Stimulated activated CD4-positive, alpha-beta T cell treated with anti-CD3 and anti-CD28 coated beads, Interleukin-2, amount 100 ng/mL, for 24 hours (primary cell): Measurements from ENCODE around the gene NR2C2.
"Not testable (repeated sequence)": the region's sequence is repeated elsewhere in the genome, so short reads cannot be mapped to it uniquely, and the experiment has no call there.

Experiments used
- DNase-seq, 2 donors: peaks; one replicate each; pipeline ENCODE4 v3.0.0-alpha.2; 2020

NR2C2 gene

DNA sequence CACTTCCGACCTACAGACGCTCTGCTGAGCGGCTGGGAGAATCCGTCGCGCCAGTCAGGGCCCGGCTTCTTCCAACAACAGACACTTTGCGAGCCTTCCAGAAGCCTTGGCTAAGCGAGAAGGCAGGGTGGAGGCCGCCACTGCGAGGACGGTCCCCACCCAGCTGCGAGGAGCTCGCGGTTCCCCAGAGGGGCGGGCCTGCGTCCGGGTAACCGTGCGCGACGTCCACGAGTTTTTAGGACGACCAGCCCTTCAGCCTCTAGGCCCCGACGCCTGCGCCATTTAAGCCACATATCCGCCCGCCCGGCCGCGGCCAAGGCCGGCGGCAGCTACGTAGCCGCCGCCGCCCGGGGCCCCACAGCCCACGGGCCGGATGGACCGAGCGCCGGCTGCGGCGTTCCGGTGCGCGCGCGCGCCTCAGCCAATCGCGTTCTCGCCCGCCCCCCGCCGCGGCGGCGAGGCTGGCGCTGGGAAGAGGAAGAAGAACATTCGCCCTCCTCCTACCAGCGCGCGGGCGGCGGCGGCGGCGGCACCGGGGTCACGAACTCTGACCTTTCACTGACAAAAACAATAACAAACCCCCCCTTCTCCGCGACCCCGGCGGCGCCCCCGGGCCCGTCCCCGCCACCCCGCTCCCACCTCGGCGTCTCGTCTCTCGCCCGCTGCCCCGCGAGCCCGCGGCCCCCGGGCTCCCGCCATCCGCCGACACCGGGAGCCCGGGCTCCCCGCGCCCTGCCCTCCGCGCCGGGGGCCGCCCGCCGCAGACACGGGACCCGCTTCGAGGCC lies at the start of gene NR2C2:
NR2C2 (plus strand) TSS at position 484 of the 786 bp plus-strand sequence. CDS start 56,332 bp downstream, outside the sequence.
- DNase-seq: peak; percentile 87 to 88

DNA sequence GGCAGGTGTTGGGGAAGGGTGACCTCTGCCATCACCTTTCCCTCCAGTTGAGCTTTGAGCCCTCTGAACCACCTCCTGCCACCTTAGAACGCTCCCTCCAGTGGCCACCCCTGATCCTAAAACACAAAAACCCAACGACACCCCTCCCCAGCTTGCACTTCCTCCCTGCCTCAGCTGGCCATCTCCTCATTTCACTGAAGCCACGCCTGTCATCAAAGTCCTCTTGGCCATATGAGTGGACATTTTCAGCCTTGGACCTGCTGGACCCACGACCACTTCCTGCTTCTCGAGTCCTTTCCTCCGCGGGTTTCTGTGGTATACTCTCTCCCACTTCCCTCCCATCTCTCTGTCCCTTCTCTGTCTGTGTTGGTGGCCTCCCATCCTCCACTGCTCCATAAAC lies 48.5 kb upstream of the NR2C2 start:
- DNase-seq: no peak

DNA sequence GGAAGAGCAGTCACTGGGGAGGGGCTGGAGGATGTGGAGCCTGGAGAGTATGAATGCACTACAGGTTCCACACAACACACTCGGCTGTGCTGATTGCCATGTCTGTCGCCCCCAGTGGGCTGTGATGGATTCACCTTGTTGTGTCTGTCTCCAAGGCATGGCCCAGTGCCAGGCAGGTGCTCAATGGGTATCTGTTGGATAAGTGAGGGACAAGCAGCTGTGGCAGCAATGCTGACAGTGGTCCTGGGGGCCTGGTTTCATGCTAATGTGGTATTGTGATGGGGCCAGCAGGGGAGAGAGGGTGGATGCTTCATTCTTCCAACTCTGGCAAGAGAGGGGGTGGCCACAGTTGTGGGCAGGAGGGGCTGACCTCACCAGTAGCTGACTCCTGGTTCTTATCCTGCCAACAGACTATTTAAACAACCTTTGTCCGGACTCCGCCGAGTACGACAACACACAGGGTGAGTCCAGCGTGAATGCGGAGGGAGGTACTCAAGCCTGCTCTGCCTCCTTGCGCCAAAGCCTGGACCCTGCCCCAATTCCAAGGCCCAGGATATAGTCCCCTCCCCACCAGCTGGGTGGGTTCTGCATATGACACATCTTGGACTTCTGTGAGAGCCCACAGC lies 47.3 kb upstream of the NR2C2 start:
- DNase-seq: no peak

DNA sequence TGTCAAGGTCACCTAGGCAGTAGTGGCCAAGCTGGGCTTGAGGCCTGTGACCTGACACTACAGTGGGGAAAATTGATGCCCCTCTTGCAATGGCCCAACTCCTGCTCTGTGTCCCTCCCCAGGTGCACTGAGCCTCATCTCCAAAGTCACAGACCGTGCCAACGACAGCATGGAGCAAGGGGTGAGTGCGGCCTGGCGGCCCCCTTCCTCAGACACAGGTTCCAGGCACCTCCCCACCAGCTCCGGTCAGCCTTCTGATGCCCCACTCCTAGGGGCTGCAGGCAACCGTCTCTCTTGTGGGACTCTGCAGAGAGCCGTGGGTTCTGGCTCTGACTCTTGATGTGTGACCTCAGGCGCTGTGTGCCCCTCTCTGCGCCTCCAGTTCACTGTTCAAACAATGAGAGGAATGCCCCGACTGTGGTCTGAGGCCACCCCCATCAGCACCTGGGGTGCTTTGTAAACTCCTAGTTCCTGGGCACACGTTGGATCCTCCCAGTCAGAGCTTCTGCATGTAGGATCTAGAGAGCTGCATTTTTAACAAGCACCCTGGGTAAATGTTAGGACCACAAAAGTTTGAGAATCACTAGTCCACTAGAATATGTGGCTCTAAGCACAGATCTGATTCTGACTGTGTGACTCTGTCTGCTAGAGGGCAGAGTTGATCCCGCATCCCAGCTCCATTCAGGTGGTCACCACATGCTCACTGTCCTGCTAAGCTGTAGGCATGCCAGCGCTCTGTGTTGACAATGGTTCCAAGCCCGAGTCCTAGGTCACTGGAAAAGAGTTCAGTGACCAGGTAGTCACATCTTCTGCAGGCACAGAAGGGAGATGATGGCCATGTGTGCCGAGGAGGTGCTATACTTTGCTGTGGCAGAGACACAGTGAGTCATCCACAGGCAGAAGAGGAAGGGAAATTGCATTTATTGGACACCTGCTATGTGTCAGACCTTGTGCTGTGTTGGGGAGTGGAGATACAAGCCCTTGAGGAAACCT lies 46.2 kb upstream of the NR2C2 start:
- DNase-seq: no peak

DNA sequence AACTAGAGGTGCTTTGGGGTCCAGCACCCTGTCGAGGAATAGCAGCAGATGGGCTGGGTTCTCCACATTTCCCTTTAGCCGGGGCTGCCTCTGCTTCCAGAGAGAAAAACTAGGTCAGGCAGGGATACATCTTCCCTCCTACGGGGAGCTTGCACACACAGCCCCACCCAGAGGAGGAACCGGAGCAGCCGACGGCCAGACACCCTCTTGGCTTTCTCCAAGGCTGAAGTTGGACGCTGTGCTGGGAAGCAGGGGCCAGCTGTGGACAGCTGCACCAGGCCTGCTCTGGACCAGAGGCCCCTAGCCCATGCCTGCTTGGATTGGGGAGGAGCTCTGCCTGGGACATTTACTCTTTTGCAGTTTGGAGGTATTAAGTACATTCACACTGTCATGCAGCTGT lies 44.7 kb upstream of the NR2C2 start:
- DNase-seq: no peak

DNA sequence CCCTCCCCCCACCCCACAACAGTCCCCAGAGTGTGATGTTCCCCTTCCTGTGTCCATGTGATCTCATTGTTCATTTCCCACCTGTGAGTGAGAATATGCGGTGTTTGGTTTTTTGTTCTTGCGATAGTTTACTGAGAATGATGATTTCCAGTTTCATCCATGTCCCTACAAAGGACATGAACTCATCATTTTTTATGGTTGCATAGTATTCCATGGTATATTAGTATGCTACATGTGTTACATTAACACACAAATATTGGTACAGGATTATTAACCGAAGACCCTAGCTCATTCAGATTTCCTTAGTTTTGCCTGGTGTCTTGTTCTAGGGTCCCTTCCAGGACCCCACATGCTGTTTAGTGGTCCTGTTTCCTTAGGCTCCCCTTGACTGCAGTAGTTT lies 43.9 kb upstream of the NR2C2 start:
- not testable (repeated sequence) for DNase-seq

DNA sequence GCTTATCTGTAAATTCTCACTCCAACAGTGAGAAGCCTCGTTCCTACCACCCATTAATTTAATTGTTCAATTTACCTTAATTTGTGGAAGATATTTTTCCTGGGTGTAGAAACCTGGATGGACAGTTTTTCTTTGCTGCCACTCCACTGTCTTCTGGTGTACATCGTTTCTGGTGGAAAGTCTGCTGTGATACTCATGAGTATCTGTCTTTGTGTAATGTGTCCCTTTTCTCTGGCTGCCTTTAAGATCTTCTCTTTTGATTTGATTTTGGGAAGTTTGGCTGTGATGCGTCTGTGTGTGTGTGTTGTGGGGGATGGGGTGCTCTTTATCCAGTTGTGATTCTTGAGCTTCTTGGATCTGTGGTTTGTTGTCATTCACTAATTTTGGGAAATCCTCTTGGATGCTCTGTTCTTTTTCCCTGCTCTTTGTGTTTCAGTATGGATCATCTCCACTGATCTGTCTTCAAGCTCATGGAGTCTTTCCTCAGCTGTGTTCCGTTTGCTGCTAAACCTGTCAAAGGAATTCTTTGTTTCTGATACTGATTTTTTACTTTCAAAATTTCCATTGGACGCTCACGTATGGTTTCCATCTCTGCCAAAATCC lies 42.2 kb upstream of the NR2C2 start:
- DNase-seq: no peak

DNA sequence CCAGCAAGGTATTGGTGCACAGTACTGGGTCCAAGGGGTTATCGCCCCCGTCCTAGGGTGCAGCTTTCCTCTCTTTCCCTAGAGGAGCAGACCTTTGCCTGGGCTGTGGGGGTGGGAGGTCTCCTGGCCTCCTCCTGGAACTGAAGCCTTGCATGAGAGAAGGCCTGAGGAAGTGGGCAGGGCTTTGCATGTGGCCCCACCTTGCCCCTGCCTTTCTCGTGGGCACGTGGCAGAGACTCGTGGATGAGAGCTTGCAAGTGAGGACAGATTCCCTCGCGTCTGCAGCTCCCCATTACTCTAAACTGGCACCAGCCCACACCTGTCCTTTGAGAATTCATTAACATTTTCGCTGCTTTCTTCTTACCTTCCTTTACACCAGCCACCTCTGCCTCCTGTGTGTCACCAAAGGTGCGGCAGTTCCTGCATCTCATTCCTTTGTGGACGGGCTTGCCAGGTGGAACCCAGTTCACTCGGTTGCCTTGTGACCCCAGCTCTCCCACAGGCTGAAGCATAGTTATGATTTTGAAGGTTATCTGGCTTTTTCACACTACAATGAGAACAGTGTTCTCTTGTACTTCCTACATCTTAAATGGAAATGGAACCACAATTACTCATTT lies 40.9 kb upstream of the NR2C2 start:
- no peak for DNase-seq

DNA sequence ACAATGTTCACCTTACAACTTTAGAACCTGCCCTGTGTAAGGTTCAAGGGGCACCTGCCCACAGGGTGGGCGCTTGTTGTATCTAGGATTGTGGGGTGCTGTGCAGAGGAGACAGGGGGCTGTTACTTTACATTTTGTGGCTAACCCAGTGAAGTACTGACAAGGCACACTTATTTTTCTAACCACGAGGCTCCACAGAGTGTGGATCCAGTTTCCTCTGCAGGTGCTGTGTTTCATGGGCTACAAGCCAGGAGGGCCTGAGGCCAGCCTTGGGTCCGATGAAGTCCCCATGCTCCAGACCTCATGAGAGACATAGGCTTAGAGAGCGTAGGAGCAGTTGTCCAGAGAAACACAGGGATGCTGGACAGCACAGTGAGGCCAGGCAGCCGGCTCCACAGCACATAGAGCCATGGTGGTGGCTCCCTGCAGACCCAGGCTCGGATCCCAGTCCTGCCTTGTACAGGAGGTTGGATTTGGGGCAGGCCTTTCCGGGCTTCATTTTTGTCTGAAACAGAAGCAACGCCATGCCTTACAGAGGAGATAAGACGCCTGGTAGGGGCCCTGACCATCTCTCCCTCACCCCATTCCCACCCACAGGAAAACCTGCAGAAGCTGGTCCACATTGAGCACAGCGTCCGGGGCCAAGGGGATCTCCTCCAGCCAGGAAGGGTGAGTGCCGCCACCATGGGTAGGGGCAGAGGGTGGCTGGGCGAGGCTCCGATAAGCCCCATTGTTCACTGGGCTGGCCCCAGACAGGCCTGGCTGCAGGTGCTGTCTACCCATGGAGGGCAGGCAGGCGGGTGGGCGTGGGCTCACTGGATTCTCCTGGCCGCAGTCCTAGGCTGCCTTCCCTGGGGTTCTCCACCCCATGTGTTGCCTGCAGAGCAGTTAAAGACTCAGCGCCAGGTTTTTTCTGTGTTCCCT lies 40.1 kb upstream of the NR2C2 start:
- no peak for DNase-seq

DNA sequence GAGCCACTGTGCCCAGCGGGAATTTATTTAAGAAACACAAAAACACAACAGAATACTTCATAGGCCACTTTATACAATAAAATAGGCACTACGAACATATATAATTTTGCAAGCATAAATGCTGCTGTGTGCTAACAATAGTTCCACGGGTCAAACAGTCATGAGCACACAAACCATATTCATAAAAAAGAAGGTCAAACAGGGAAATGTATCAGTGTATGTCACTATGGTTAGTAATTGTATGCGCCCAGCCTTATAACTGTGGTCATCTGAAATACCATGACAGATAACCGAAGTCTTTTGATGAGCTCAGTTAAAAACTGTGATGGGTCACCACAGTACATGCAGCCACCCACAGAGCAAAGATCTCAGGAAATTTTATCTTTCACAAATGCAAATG lies 38.1 kb upstream of the NR2C2 start:
- DNase-seq: no peak

DNA sequence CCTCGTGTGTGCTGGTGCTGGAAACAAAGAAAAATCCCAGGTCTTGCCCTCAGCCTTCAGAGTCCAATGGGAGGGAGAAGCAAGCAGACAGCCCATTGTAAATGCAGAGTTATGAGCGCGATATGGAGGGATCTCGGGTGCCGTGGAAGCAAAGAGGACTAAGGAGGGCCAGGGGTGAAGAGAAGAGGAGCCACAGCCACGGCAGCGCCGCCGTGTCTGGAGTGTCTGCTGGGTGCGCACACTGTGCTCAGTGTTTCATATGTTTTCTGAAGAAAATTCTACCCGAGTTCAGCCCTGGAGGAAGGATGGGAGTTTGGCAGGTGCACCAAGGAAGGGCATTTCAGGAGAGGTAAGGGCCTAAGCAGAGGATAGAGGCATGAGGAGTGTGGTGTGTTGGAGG lies 35.7 kb upstream of the NR2C2 start:
- no peak for DNase-seq

DNA sequence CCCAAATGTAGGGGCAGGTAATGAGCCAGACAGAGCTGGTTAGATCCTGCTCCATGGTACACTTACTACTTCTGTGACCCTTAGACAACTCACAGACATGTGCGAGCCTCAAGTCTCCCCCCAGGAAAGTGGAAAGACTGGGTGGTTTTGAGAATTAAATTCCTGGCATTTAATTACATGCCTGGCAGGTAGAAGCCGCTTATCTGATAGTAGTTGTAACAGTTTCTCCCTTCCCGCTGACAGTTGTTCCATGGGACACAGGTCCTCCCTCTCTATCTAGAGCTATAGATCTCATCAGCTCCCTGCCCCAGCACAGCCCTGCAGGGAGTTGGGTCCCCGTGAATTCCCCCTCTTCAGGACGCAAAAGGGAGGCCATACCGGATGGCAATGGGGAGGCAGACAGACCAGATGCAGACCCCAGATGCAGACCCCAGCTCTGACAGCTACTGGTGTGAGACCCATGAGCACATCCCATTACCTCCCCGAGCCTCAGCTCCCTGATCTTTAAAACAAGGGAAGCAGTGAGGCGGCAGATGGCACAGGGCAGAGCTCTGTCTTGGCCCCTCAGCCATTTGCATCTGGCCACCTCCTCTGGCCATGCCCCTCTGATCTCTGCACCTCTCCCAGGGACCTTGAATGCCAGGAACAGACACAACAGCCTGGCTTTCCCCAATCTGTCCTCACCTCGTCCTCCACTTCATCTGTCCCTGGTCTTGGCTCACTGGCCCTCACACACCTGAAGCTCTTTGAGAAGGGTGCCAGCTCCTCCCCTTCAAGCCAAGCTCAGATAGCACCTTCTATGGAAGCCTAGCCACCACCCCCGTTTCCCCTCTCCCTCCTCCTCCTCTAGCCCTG lies 34.1 kb upstream of the NR2C2 start:
- no peak for DNase-seq

DNA sequence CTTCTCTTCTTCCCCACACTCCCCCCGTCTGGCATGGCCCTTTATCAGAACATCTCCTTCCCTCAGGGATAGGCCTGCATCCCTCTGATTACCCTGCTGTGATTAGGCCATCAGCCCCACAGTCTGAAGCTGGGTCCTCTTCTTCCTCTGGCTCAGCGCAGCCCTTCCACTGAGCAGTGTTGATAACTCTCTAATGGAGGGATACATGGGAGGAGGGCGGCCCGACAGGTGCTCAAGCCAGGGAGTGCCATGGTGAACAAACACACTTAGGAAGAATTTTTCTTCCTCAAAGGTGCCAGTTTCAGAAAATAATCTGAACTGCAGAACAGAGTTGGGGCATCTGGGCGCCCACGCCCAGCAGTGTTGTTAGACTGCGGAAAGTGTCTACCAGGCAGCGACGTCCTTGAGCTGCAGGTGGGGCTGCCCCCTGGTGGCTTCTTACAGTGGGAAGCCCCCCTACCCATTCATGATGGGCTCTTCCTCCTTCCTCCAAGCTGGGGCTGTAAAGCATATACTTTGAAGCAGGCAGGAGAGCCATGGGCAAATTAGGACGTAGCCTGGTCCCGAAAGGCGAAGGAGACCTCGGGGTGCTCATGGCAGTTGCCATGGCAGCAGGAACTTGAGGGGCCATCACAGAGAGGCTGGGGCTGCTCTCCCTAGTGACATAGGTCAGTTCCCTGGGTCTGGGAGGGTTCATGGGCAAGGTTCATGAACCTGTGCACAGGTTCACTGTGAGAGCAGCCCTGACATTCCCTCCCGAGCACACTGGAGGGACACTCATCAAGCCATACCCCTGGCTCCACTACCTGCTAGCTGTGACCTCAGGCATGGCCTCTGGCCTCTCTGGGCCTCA lies 33.2 kb upstream of the NR2C2 start:
- no peak for DNase-seq

DNA sequence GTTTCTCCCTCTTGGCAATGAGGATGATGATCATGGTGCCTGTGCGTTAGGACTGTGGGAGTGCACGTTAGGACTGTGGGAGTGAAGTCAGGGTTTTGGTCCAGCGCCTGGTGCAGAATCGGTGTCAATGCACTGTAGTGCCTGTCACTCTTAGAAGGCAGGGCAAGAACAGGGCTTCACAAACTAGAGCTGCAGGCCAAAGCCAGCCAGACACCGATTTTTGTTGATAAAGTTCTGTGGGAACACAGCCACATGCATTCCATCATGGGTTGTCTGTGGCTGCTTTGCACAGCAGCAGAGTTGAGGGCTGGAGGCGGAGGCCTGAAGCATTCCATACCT lies 32.6 kb upstream of the NR2C2 start:
- no peak for DNase-seq

DNA sequence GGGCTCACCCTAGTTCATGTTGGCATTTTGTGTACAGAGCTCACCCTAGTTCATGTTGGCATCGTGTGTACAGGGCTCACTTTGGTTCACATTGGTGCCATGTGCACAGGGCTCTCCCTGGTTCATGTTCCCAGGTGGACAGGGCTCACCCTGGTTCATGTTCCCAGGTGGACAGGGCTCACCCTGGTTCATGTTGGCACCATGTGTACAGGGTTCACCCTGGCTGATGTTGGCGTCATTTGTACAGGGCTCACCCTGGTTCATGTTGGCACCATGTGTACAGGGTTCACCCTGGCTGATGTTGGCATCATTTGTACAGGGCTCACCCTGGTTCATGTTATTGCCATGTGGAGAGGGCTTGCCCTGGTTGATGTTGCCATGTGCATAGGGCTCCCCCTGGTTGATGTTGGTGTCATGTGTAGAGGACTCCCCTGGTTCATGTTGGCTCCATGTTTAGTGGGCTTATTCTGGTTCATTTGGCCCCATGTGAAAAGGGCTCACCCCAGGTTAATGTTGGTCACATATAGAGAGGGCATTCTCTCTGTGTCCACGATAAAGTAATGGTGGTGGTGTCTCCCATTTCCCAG lies 31.7 kb upstream of the NR2C2 start:
- DNase-seq: no peak

DNA sequence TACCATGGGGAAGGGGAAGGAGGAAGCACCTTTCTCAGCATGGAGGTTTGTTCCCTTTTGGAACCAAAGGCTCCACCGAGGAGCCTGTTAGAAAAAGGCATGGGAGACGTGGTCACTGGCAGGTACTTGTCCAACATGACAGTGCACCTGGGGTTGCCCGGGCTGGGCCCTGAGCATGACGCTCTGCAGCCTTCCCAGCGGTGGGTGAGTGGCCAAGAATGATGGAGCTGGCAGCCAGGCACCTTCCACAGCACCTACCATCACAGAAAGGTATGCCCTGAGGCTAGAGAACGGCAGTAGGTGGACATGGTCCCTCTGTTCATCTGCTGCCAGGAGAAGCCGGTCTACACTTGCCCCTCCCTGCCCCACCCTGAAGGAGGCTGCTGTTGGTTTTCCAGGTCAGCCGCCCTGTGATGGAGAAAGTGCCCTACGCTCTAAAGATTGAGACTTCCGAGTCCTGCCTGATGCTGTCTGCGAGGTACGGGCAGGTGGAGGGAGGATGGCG lies 29.0 kb upstream of the NR2C2 start:
- DNase-seq: no peak

DNA sequence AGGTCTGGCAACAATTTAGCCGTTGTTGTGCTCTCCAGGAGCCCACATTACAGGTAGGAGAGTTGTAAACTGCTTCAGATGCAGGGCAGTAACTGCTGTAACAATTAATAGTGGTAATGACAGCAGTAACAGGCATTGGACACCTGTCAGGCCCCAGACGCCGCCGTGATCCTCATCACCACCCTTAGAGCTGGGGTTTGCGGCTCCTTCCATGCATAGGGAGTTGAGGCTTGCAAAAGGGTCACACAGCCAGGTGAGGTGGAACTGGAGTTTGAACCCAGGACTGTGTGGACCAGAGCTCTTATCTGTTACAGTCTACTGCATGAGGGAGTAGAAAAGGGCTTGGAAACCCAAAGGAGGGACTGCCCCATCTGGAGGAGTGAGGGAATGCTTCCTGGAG lies 26.8 kb upstream of the NR2C2 start:
- DNase-seq: no peak

DNA sequence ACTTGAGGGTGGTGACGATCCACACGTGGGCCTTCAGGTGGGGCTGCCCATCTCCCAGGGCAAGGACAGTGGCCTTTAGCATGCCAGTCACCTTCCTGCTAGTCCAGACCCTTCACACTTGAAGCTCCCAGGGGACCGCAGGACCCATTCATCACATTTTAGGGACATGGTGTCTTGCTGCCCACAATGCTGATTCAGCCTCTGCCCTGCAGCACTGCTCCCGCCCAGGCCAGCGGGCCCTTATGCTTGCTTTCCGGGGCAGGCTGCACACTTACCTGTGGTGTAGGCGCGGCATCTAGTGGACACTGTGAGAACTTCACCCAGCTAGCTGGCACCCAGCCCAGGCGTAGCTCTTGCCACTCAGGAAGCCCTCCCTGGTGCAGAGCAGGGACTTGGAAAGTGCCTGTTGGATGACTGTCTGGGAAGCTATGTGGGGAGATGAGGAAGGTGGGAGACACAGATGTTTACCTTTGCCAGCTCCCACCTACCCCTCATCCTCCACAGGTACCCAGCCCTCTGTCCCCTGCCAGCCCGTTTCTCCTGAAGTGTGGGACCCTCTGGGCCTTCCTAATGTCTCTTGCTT lies 26.3 kb upstream of the NR2C2 start:
- DNase-seq: peak; percentile 85 to 86
